Measurements from ENCODE around the gene POLR3K. TPM values are rescaled to one million over a fixed set of nuclear protein-coding genes. Genes with fewer than 3 reads are reported as not detected.
A peak's percentile ranks its signal among the peaks of the same experiment; 100 is the strongest.

Gene POLR3K
- total and polyA plus RNA-seq, 10 donors = 5.2 to 24.1 (median 13.7) TPM

DNA sequence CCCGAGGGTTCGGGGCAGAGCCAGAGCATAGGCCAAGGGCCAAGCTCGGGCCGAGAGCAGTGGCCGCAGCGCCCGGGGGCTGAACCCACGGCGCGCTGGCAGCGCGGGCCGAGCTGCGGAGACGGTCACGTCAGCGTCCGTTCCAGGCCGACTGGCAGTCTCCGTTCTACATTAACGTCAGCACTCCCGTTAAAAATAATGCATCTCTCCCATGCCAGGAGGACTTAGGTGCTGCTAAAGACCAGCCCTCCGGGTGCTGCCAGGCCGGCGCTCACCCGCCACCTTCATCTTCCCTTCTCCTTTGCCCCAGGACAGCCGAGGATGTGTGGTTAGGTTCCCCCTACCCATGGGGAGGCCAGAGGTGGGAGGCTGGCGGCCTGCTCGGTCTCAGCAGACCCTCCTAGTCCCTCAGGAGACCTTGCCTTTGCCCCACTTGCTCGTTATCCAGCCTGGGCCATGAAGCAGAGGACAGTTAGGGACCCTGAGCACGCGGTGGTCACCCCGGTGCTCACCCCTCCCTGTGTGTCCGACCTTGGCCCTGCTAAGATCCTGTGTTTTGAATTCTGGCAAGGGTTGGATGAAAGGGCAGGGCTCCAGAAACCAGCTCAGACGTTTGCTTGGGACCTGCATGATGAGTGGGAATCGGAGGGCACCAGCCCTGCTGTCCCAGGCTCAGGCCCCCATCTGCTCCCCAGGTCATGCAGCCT is 25.2 kb upstream of the POLR3K start:
- peak overlapping the region; percentile 69 to 98 (median 86) for H3K4me3 ChIP-seq
- no peaks in the 10 kb centered on the region for H3K9me3 ChIP-seq
- H3K27ac ChIP-seq = peak overlapping the region; percentile 79 to 95 (median 93)
- WGBS, 5 donors = 8 to 22% (median 10%) methylated on average over 14 to 36 of the region's 36 CpGs
- DNase-seq = peak; percentile 85
- peak in 1 of 3 donors; percentile 10 for TF ChIP-seq POLR2AphosphoS5 (IDR thresholded peaks at IDR 0.05)
- TF ChIP-seq, protein P1, sequence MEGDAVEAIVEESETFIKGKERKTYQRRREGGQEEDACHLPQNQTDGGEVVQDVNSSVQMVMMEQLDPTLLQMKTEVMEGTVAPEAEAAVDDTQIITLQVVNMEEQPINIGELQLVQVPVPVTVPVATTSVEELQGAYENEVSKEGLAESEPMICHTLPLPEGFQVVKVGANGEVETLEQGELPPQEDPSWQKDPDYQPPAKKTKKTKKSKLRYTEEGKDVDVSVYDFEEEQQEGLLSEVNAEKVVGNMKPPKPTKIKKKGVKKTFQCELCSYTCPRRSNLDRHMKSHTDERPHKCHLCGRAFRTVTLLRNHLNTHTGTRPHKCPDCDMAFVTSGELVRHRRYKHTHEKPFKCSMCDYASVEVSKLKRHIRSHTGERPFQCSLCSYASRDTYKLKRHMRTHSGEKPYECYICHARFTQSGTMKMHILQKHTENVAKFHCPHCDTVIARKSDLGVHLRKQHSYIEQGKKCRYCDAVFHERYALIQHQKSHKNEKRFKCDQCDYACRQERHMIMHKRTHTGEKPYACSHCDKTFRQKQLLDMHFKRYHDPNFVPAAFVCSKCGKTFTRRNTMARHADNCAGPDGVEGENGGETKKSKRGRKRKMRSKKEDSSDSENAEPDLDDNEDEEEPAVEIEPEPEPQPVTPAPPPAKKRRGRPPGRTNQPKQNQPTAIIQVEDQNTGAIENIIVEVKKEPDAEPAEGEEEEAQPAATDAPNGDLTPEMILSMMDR (IDR thresholded peaks at IDR 0.05 in 8 of 11, conservative IDR thresholded peaks at IDR 0.05 in 3 of 11) = no peak
- H3K4me1 ChIP-seq = peaks cover 24 to 78% (median 52%) of the 10 kb centered on the region in 6 donors
- H3K36me3 ChIP-seq = peaks cover 0 to 38% (median 7%) of the 10 kb centered on the region in 6 donors
- intact Hi-C loops (cut with DNase I; ENCODE audit: low total_unique reads) = no loop called here
- peaks cover 0 to 8% (median 2%) of the 10 kb centered on the region in 7 donors for H3K27me3 ChIP-seq (replicated peaks in 1 of 7)

DNA sequence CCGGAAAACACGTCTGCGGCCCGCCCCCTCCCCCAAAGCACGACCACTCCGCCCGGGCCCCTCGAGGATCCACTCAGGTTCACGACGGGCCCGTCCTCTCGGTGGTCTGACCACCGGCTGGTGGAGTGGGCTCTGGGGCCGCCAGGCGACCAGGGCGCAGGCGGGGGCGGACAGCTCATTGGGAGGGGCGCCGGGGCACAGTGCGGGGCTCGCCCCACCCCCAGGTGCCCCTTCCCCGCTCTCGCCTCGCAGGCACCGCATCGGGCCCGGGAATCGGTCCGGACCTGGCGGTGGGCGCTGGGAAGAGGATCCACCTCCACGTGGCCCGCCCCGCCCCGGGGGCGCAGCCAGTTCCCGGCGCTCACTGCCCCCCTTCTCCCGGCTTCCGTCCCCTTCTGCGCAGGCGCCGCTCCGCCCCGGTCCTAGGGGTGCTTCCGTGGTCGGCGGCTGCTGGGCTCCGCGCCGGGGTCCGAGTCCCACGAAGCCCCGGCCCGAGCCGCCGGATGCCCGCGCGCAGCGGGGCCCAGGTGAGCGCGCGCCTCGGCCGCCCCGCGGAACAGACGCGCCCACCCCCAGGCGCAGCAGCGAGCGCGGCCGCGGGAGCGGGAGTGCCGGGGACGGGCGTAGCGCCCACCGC is 24.5 kb upstream of the POLR3K start, which contains the start of gene MPG:
Gene MPG (plus strand): TSS at position 419 of the 637 bp plus-strand sequence. CDS start 85 bp downstream, at position 504.
- H3K36me3 ChIP-seq = peaks cover 0 to 31% (median 7%) of the 10 kb centered on the region in 6 donors
- H3K9me3 ChIP-seq = no peaks in the 10 kb centered on the region
- 0 to 1% (median 0%) methylated on average over 31 to 83 of the region's 83 CpGs for WGBS, 5 donors
- DNase-seq = peak; percentile 96
- H3K4me3 ChIP-seq = peak within 1 kb of the TSS; percentile 69 to 98 (median 86)
- TF ChIP-seq, protein P1 (IDR thresholded peaks at IDR 0.05 in 8 of 11, conservative IDR thresholded peaks at IDR 0.05 in 3 of 11) = peak in 1 of 11 experiments; percentile 24
- TF ChIP-seq POLR2A (IDR thresholded peaks at IDR 0.05) (peak in 1 of 3 donors; percentile 19), POLR2AphosphoS5 (IDR thresholded peaks at IDR 0.05) (peak; percentile 93)
- peaks cover 20 to 78% (median 53%) of the 10 kb centered on the region in 6 donors for H3K4me1 ChIP-seq
- H3K27me3 ChIP-seq (replicated peaks in 1 of 7) = peaks cover 0 to 15% (median 6%) of the 10 kb centered on the region in 7 donors
- peak within 1 kb of the TSS; percentile 79 to 95 (median 93) for H3K27ac ChIP-seq
- intact Hi-C loops (cut with DNase I; ENCODE audit: low total_unique reads) = no loop called here

DNA sequence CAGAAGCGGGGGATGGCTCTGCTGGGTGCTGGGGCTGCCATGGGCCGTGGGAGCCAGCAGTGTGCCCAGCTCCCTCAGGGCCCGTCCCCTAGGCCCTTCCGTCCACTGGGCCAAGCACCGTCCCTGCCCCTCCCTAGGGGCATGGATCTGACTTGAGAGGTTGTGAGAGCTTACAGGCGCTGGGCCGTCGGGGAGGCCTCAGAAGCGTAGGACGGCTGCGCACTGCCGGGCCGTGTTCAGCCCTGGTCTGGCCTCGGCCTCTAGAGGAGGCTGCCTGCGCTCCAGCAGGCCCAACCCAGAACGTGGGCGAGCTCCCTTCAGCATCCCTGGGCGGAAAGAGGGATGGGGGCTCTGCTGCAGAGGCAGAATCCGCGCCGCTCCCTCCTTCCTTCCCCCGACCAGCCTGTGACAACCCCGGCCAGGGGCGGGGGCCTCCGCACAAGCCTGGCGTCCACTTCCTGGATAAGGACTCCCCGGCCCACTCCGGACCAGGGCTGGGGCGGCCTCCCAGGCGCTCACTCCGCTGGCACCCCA is 23.9 kb upstream of the POLR3K start:
- intact Hi-C loops (cut with DNase I; ENCODE audit: low total_unique reads) = no loop called here
- TF ChIP-seq POLR2A (IDR thresholded peaks at IDR 0.05) (no peak), POLR2AphosphoS5 (IDR thresholded peaks at IDR 0.05) (no peak)
- TF ChIP-seq, protein P1 (IDR thresholded peaks at IDR 0.05 in 8 of 11, conservative IDR thresholded peaks at IDR 0.05 in 3 of 11) = no peak

More for the DNA sequence above, 23.9 kb upstream of the POLR3K start:
- 6 to 18% (median 9%) methylated on average over 13 to 31 of the region's 31 CpGs for WGBS, 5 donors
- peaks cover 0 to 26% (median 7%) of the 10 kb centered on the region in 6 donors for H3K36me3 ChIP-seq
- no peaks in the 10 kb centered on the region for H3K9me3 ChIP-seq
- H3K4me1 ChIP-seq = peaks cover 20 to 77% (median 55%) of the 10 kb centered on the region in 6 donors
- peaks cover 0 to 21% (median 6%) of the 10 kb centered on the region in 7 donors for H3K27me3 ChIP-seq (replicated peaks in 1 of 7)
- peak overlapping the region; percentile 69 to 98 (median 86) for H3K4me3 ChIP-seq
- peak; percentile 90 for DNase-seq
- peak overlapping the region; percentile 79 to 95 (median 93) for H3K27ac ChIP-seq
